HG02840 (cell line): ENCODE data around the gene PTPRQ.

Source experiments
- ATAC-seq: cut with Tn5 transposase; IDR thresholded peaks from one replicate; pipeline ENCODE4 v1.9.1; 2021; ENCODE audit warnings: mild to moderate bottlenecking, moderate library complexity, moderate number of reproducible peaks; ENCODE audit not compliant: unreplicated experiment, low FRiP score

Gene PTPRQ

GRCh38 chr12:80715713-80716249 is 271.7 kb downstream of the PTPRQ start:
- no peak for ATAC-seq

- no peak for ATAC-seq
Measured at GRCh38 chr12:80716696-80717469, 272.8 kb downstream of the PTPRQ start, which contains the start of gene MYF5. Gene MYF5, plus strand, starts transcription at chr12:80716912. Its CDS starts 152 bp downstream, at chr12:80717064.

- ATAC-seq = no peak
Measured at GRCh38 chr12:80717856-80718255, 273.8 kb downstream of the PTPRQ start.

GRCh38 chr12:80720516-80720915 is 276.5 kb downstream of the PTPRQ start:
- ATAC-seq = no peak

- no peak for ATAC-seq
Measured at GRCh38 chr12:80721326-80721725, 277.3 kb downstream of the PTPRQ start.
